ENCODE results near the gene MMS19.

Gene MMS19

GRCh38 chr10:97498841-97499560 lies 779 bp upstream of the MMS19 start, which contains the start of gene UBTD1:
Gene UBTD1, plus strand, starts transcription at chr10:97498924. Its CDS starts 280 bp downstream, at chr10:97499204.
- Mint-ChIP-seq H3K4me3 (peak within 1 kb of the TSS; percentile 90 to 99 (median 94)), H3K9me3 (no peaks in the 10 kb centered on the region), H3K27me3 (ENCODE audit: low read depth) (peaks cover 28% of the 10 kb centered on the region), H3K4me1 (peaks cover 39% of the 10 kb centered on the region), H3K27ac (peak within 1 kb of the TSS; percentile 24 to 96 (median 88)), H3K36me3 (ENCODE audit: low read depth) (peaks cover 1% of the 10 kb centered on the region)
- TF ChIP-seq, protein P1, sequence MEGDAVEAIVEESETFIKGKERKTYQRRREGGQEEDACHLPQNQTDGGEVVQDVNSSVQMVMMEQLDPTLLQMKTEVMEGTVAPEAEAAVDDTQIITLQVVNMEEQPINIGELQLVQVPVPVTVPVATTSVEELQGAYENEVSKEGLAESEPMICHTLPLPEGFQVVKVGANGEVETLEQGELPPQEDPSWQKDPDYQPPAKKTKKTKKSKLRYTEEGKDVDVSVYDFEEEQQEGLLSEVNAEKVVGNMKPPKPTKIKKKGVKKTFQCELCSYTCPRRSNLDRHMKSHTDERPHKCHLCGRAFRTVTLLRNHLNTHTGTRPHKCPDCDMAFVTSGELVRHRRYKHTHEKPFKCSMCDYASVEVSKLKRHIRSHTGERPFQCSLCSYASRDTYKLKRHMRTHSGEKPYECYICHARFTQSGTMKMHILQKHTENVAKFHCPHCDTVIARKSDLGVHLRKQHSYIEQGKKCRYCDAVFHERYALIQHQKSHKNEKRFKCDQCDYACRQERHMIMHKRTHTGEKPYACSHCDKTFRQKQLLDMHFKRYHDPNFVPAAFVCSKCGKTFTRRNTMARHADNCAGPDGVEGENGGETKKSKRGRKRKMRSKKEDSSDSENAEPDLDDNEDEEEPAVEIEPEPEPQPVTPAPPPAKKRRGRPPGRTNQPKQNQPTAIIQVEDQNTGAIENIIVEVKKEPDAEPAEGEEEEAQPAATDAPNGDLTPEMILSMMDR (IDR thresholded peaks at IDR 0.05; ENCODE audit: unreplicated experiment in 3 of 3) = no peak

- Mint-ChIP-seq H3K36me3 (ENCODE audit: low read depth) (peaks cover 3% of the 10 kb centered on the region), H3K4me3 (peak overlapping the region; percentile 90 to 99 (median 94)), H3K27ac (peak overlapping the region; percentile 24 to 96 (median 88)), H3K27me3 (ENCODE audit: low read depth) (peaks cover 28% of the 10 kb centered on the region), H3K4me1 (peaks cover 40% of the 10 kb centered on the region), H3K9me3 (no peaks in the 10 kb centered on the region)
- TF ChIP-seq, protein P1 (IDR thresholded peaks at IDR 0.05; ENCODE audit: unreplicated experiment in 3 of 3) = no peak
Observed at GRCh38 chr10:97497572-97498075, 598 bp downstream of the MMS19 start.

DNA sequence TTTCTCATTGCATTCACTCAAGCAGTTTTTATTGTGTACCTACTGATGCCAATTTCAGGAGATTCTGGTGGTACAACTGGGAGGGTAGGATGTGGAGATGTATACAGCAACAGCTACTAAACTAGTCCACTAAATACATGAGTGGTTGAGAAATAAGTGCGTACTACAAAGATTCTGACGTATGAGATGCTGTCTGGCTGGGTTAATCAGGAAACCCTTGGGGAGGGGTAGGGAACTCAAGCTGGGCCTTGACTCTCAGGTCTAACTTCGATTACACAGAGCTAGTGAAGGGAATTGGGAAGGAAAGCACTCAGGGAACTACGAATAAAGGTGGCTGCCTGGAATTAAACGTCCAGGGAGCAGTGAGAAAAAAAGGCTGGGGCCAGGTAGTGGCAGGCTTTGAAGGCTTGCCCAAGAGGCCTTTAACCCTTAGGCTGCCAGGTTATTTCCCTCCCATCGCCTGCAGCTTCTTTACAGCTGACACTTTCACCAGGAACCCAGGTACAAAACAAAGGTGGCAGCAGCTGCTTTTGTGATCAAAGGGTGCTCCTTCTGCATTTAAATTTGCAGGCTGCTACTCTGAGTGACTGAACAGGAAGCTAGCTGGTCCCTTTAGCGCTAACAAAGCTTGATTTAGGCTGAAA lies 3.2 kb downstream of the MMS19 start:
- Mint-ChIP-seq H3K36me3 (ENCODE audit: low read depth) (peaks cover 3% of the 10 kb centered on the region), H3K27ac (peak overlapping the region in 2 of 3 experiments; percentile 49 to 88), H3K4me3 (peak overlapping the region; percentile 49 to 59 (median 58)), H3K9me3 (no peaks in the 10 kb centered on the region), H3K4me1 (peaks cover 35% of the 10 kb centered on the region), H3K27me3 (ENCODE audit: low read depth) (peaks cover 5% of the 10 kb centered on the region)
- TF ChIP-seq, protein P1 (IDR thresholded peaks at IDR 0.05; ENCODE audit: unreplicated experiment in 3 of 3) = no peak

GRCh38 chr10:97494151-97494550 lies 4.1 kb downstream of the MMS19 start:
- TF ChIP-seq, protein P1 (IDR thresholded peaks at IDR 0.05; ENCODE audit: unreplicated experiment in 3 of 3) = no peak
- no peaks in the 10 kb centered on the region for H3K27me3 Mint-ChIP-seq (ENCODE audit: low read depth)
- H3K36me3 Mint-ChIP-seq (ENCODE audit: low read depth) = peaks cover 3% of the 10 kb centered on the region
- H3K9me3 Mint-ChIP-seq = no peaks in the 10 kb centered on the region
- peak overlapping the region in 2 of 3 experiments; percentile 44 to 49 for H3K27ac Mint-ChIP-seq
- H3K4me3 Mint-ChIP-seq = no peak overlapping the region
- H3K4me1 Mint-ChIP-seq = peaks cover 33% of the 10 kb centered on the region

GRCh38 chr10:97490592-97490991 lies 7.6 kb downstream of the MMS19 start:
- peak overlapping the region in 2 of 3 experiments; percentile 55 to 60 for H3K27ac Mint-ChIP-seq
- peaks cover 24% of the 10 kb centered on the region for H3K4me1 Mint-ChIP-seq
- no peaks in the 10 kb centered on the region for H3K27me3 Mint-ChIP-seq (ENCODE audit: low read depth)
- H3K36me3 Mint-ChIP-seq (ENCODE audit: low read depth) = peaks cover 7% of the 10 kb centered on the region
- H3K9me3 Mint-ChIP-seq = no peaks in the 10 kb centered on the region
- H3K4me3 Mint-ChIP-seq = no peak overlapping the region
- TF ChIP-seq, protein P1 (IDR thresholded peaks at IDR 0.05; ENCODE audit: unreplicated experiment in 3 of 3) = no peak
